HG03175 (cell line): ENCODE data around the gene TSSK6.

Source experiments
- ATAC-seq: cut with Tn5 transposase; IDR thresholded peaks from one replicate; pipeline ENCODE4 v1.9.1; 2021; ENCODE audit warnings: mild to moderate bottlenecking, moderate library complexity; ENCODE audit not compliant: unreplicated experiment

The TSSK6 gene

GRCh38 chr19:19507354-19507753, 8.0 kb downstream of the TSSK6 start:
- no peak for ATAC-seq

- ATAC-seq: no peak
These were observed 8.8 kb downstream of the TSSK6 start for GRCh38 chr19:19506592-19506991.

DNA sequence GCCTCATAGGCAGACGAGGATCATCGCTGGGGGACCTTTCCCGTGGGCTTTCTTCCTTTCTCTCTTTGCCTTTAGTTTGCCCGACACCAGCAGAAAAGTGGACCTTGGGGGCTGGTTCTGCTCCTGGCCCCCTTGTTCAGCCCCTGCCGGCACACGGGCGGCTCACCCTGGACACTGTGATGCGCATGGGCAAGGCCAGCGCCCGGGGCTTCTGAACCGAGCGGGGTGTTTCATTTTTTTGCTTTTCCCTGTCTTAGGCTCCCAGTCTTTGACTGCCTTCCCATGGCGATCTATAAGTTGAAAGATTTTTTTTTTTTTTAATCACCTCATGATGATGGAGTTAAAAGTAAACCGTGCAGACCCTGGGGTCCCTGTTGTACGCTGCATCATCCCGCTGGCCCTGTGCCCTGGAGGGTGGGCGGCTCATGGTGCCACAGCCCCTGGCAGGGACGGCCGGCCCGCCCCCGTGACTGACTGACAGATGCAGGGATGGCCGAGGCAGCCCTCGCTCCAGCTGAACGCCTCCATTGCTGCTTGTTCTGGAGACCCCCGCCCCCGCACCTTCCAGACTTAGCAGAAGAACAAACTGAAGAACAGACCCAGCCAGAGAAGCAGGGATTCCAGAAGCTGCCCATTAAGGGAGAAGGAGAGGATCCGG, 9.6 kb downstream of the TSSK6 start:
- ATAC-seq: no peak

DNA sequence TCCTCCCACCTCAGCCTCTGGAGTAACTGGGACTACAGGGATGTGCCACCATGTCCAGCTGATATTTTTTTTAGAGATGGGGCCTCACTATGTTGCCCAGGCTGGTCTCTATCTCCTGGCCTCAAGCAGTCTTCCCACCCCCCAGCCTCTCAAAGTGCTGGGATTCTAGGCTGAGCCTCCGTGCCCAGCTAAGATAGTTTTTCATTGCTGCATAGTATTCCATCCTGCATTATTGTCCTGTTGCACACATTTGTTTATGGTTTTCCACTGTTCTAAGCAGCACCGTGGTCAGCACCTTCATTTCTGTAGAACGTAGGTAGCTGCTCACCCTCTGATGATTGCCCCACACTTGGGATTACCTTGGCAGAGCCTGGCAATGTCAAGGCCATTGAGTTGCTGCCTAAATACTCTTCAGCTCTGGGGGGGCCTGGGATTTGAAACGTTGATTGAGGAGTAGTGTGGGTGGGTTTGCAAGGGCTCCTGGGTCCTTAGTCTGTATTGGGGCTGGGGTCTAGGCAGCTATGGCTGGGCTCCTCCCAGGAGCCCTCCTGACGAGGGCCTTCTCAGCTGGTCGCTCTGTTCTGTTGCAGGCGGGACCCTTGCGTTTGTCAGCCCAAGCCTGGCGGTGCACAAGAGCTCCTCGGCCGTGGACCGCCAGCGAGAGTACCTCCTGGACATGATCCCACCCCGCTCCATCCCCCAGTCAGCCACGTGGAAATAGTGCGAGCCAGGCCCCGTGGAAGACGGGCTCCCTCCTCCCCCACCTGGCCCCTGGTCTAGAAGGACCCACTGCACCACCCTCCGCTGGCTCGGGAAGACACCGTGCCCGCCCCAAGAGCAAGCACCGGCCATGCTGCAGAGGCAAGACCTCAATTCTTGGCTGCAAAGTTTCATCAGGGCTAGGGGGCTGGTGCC, 10.3 kb downstream of the TSSK6 start:
- no peak for ATAC-seq

GRCh38 chr19:19502808-19503602, 12.3 kb downstream of the TSSK6 start:
- ATAC-seq: no peak

DNA sequence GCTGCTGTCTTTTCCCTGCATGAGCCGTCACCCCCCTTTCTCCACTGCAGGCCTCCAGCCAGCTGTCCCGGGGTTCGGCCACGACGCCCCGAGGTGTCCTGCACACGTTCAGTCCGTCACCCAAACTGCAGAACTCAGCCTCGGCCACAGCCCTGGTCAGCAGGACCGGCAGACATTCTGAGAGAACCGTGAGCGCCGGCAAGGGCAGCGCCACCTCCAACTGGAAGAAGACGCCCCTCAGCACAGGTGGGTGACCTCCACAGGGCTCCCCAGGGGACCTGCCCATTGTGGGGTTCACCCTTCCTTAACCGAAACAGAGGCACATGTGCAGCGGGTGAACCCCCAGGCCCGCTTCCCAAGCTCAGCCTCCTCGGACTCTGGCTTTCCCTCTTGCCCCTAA, 13.1 kb downstream of the TSSK6 start:
- no peak for ATAC-seq

DNA sequence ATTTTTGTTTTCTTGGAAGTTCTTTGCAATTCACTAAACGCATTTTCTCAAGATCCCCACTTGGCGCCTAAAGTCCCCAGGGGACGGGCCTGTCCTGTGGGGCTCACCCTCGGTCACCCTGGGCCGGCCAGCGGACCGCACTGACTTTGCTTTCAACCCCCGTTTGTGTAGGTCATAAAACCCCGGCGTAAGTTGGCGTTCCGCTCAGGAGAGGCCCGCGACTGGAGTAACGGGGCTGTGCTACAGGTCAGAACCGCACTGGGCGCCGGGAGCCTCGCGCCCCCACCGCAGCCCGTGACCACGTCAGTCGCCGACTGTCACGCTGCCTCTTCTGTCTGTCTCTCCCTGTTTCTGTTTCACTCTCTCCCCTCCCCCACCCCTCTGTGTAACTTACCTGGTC, 13.6 kb downstream of the TSSK6 start:
- no peak for ATAC-seq

- ATAC-seq: no peak
These were observed 14.2 kb downstream of the TSSK6 start for GRCh38 chr19:19500975-19501644.

GRCh38 chr19:19499272-19499995, 15.9 kb downstream of the TSSK6 start:
- no peak for ATAC-seq

DNA sequence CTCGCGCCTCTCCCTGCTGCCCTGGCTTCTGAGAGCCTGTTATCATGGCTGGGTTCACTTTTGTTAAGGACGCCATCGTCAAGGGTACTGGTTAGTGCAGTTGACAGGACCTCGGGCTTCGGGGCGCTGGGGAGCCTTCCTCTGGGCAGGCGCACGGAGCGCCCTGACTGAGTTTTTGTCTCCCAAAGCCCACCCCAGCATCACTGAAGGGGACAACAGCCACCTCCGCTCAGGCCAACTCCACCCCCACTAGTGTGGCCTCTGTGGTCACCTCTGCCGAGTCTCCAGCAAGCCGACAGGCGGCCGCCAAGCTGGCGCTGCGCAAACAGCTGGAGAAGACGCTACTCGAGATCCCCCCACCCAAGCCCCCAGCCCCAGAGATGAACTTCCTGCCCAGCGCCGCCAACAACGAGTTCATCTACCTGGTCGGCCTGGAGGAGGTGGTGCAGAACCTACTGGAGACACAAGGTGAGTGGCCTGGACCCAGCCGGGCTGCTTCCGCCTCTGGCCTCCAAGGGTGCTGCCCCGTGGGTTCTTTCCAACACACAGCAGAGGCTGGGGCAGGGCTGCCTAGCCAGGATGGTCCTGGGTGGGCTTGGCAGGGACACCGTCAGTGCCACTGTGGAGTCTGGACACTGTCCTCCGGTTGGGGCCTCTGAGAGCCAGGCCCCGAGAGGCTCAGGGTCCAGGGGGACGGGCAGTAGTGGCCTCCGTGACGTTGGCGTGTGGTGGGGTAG, 16.9 kb downstream of the TSSK6 start:
- no peak for ATAC-seq

DNA sequence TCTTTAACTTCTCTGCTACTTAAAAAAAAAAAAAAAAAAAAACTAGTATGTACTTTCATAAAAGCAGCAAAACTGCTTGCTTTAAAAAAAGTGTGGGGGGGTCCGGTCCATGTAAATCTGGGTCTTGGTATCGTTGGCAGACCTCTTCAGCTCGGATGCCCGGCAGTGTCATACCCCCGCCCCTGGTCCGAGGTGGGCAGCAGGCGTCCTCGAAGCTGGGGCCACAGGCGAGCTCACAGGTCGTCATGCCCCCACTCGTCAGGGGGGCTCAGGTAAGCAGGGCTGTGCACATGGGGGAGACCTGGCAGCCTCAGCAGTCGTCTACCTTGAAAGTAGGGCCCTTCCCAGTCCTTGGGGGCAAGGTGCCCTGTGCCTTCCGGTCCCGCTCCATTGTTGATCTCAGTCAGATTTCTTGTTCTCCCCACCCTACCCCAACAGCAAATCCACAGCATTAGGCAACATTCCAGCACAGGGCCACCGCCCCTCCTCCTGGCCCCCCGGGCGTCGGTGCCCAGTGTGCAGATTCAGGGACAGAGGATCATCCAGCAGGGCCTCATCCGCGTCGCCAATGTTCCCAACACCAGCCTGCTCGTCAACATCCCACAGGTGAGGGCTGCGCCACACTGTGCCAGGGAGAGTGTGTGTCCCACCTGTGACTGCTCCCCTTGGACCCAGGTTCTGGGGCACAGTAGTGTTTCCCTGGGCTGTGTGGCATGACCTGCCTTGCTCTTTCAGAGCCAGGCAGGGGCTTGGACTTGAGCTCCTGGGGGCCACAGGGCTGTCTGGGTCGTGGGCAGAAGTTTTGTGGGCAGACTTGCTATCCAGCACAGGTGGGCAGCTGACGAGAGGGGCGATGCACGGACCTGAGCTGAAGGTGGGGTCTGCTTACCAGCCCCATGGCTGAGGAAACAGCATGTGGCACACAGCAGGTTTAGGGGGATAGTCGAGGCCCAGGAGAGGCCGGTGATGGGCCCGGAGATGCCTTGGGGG, 19.4 kb downstream of the TSSK6 start:
- no peak for ATAC-seq

DNA sequence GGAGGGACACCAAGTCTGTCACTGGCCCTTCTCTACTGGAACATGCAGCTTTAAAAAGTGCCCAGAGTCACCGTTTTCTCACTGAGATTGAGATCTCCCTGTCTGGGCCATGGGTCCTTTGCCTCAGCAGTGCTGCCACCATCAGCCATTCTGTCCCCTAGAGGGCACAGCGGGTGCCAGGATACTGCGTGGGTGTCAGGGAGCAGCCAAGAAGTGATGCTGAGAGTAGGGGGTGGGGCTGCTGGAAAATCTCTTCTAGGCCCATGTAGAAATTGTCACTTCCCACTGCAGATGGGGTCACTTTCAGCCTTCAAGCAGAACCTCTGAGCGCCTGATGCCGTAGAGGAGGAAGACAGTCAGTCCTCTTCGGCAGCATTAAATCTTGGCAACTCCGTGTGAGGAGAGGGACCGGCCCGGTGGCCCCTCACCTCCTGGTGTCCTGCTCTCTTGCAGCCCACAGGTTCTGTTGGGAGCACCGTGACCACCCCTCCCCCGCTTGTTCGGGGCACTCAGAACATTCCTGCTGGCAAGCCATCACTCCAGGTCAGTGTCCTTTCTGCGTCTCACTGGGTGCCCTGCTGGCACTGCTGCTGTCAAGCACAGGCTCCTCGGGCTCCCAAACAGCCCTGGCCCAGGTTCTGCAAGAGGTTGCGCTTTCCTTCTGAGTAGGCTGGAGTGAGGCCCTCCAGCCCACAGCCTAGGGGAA, 21.4 kb downstream of the TSSK6 start:
- no peak for ATAC-seq

- ATAC-seq: no peak
These were observed 23.2 kb downstream of the TSSK6 start for GRCh38 chr19:19492026-19492610.

- no peak for ATAC-seq
These were observed 23.9 kb downstream of the TSSK6 start for GRCh38 chr19:19491321-19492025.

GRCh38 chr19:19490214-19490968, 25.0 kb downstream of the TSSK6 start:
- ATAC-seq: no peak

GRCh38 chr19:19489804-19490204, 25.5 kb downstream of the TSSK6 start:
- no peak for ATAC-seq
